Activated CD4-positive, alpha-beta T cell treated with anti-CD3 and anti-CD28 coated beads for 36 hours (primary cell): ENCODE measurements around the gene ZNF581. TPM values are rescaled to one million over a fixed set of nuclear protein-coding genes. Genes with fewer than 3 reads are reported as not detected.

Experiments used
- ATAC-seq: fragments of 200-7000 bp; cut with Tn5 transposase; one replicate; pipeline ENCODE4 v1.10.0; 2021; ENCODE audit warnings: mild to moderate bottlenecking, moderate library complexity
- CTCF ChIA-PET: fragments of 350-600 bp; sonication (Branson Sonifier 250); formaldehyde crosslinking; loops from one replicate; lab custom pipeline; 2021; ENCODE audit warnings: antibody characterized with exemption; lab: Charles Lee
- POLR2A ChIA-PET: fragments of 350-600 bp; sonication (Branson Sonifier 250); formaldehyde crosslinking; loops from one replicate; lab custom pipeline; 2021; ENCODE audit warnings: antibody characterized with exemption, inconsistent platforms; lab: Charles Lee
- DNase-seq: peaks from one replicate; pipeline ENCODE4 v3.0.0-alpha.2; 2020
- H3K27ac Mint-ChIP-seq: one replicate; pipeline ENCODE4 v1.8.0; 2021; ENCODE audit warnings: mixed read lengths
- H3K27me3 Mint-ChIP-seq: one replicate; pipeline ENCODE4 v1.8.0; 2021; ENCODE audit warnings: mixed read lengths
- H3K36me3 Mint-ChIP-seq: one replicate; pipeline ENCODE4 v1.8.0; 2021; ENCODE audit warnings: low read depth, mixed read lengths
- H3K4me1 Mint-ChIP-seq: one replicate; pipeline ENCODE4 v1.8.0; 2021; ENCODE audit warnings: mixed read lengths
- H3K4me3 Mint-ChIP-seq: one replicate; pipeline ENCODE4 v1.8.0; 2021; ENCODE audit warnings: mild to moderate bottlenecking, moderate library complexity, mixed read lengths
- H3K9me3 Mint-ChIP-seq: one replicate; pipeline ENCODE4 v1.8.0; 2021; ENCODE audit warnings: low read depth, mixed read lengths
- intact Hi-C, 2 experiments: fragments of 100-400 bp; cut with DNase I in 1 of 2; cut with micrococcal nuclease in 1 of 2; formaldehyde crosslinking; loops; one replicate each; pipeline versions ENCODE4 v1.14.2 to v1.15.1; 2022 to 2024; cut with DNase I, micrococcal nuclease
- total RNA-seq, 2 experiments: library from RNA; stranded (reverse); gene quantifications; one replicate each; pipeline ENCODE4 v1.2.3, GENCODE V29; 2021

Gene ZNF581
- total RNA-seq, 2 experiments from 2014 or later, result 18.9 to 26.9 TPM

- intact Hi-C loops, result loop anchor here in 1 of 2 experiments (2.0 kb wide), 1 partner anchor 641 kb away; the partner anchor contains the start of gene ZSCAN5A
- H3K36me3 Mint-ChIP-seq, result peaks cover 59% of the 10 kb centered on the region
These were observed 30.4 kb downstream of the ZNF581 start for GRCh38 chr19:55673889-55674288.

GRCh38 chr19:55674459-55674840, 31.0 kb downstream of the ZNF581 start:
- H3K36me3 Mint-ChIP-seq, result peaks cover 60% of the 10 kb centered on the region
- H3K4me1 Mint-ChIP-seq, result peaks cover 58% of the 10 kb centered on the region
- POLR2A ChIA-PET, result no interaction called here
- peak overlapping the region; percentile 72 for H3K27ac Mint-ChIP-seq
- intact Hi-C loops, result loop anchor here in 1 of 2 experiments (2.0 kb wide), 1 partner anchor 640 kb away; the partner anchor contains the start of gene ZSCAN5A
- H3K4me3 Mint-ChIP-seq, result peak overlapping the region; percentile 95
- no peak for DNase-seq
- H3K9me3 Mint-ChIP-seq, result no peaks in the 10 kb centered on the region
- no peaks in the 10 kb centered on the region for H3K27me3 Mint-ChIP-seq
- CTCF ChIA-PET, result no interaction called here
- no peak for ATAC-seq

More at GRCh38 chr19:55673889-55674288, 30.4 kb downstream of the ZNF581 start:
- DNase-seq (no peak), ATAC-seq (no peak)
- Mint-ChIP-seq H3K27ac (peak overlapping the region; percentile 47), H3K4me1 (peaks cover 52% of the 10 kb centered on the region), H3K4me3 (peak overlapping the region; percentile 95), H3K9me3 (no peaks in the 10 kb centered on the region), H3K27me3 (no peaks in the 10 kb centered on the region)
- ChIA-PET CTCF (interaction anchor here (0.6 to 1.1 kb wide), 3 partner anchors 19 to 211 kb away, joined by 3 to 4 read pairs (median 3); partner anchors contain the start of gene U2AF2), POLR2A (interaction anchor here (1.2 kb wide), 1 partner anchor 17 kb away, joined by 4 read pairs; no protein-coding TSS in a partner anchor)

GRCh38 chr19:55674841-55675660, 31.6 kb downstream of the ZNF581 start, which contains the start of gene EPN1:
Gene EPN1, plus strand, starts transcription at chr19:55675226. Its CDS starts 3,402 bp downstream, at chr19:55678628.
- CTCF ChIA-PET, result interaction anchor here (1.8 kb wide), 1 partner anchor 42 kb away, joined by 5 read pairs; no protein-coding TSS in a partner anchor
- H3K4me3 Mint-ChIP-seq, result peak within 1 kb of the TSS; percentile 95

DNA sequence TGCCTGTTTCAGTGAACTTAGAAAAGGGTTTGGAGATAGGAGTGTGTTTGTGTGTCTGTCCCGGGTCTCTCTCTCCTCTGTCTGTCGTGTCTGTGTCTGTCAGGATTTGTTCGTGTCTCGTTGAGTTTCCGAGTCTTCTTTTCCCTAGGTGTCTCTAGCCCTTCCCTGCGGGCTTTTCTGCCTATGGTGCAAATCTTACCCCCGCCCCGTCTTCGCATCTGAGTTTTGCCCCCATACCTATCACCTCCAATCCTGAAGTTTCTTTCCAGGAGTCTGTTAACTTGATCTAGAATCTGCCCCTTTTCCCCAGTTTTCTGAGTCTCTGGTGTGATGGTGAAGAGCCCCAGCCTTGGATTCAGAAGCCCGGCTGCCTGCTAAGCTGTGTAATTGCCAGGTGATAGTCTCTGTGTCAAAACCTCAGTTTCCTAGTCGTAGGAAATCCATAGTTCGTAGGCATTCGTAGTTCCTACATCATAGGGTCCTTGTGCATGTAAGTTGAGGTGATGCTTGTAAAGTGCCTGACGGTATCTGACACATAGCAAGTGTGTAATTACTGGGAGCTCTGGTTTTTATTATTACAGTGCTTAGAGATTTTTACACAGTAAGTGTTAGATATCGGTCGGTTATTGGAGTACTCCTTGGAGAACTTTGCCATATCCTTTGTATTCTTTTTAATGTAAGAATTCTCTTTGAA, 32.4 kb downstream of the ZNF581 start:
- H3K27ac Mint-ChIP-seq, result peak overlapping the region; percentile 96
- ChIA-PET CTCF (interaction anchor here (0.7 to 1.8 kb wide), 3 partner anchors 21 to 43 kb away, joined by 3 to 5 read pairs (median 3); no protein-coding TSS in a partner anchor), POLR2A (interaction anchor here (1.2 kb wide), 1 partner anchor 19 kb away, joined by 5 read pairs; no protein-coding TSS in a partner anchor)
- H3K36me3 Mint-ChIP-seq, result peaks cover 56% of the 10 kb centered on the region
- DNase-seq (no peak), ATAC-seq (no peak)
- peak overlapping the region; percentile 95 for H3K4me3 Mint-ChIP-seq
- no peaks in the 10 kb centered on the region for H3K27me3 Mint-ChIP-seq
- intact Hi-C loops, result loop anchor here (1.0 to 2.0 kb wide), 11 partner anchors 21 to 639 kb away; partner anchors contain the start of genes U2AF2 (in 2 of the 2), FIZ1 (in 1 of the 2), PPP1R12C (in 1 of the 2) and RPL28 (in 1 of the 2)
- H3K9me3 Mint-ChIP-seq, result no peaks in the 10 kb centered on the region
- peaks cover 61% of the 10 kb centered on the region for H3K4me1 Mint-ChIP-seq

More at GRCh38 chr19:55674841-55675660, 31.6 kb downstream of the ZNF581 start, which contains the start of gene EPN1:
- ATAC-seq, result peak; percentile 91
- intact Hi-C loops, result loop anchor here (1.0 to 2.0 kb wide), 11 partner anchors 20 to 640 kb away; partner anchors contain the start of genes U2AF2 (in 2 of the 2), FIZ1 (in 1 of the 2), PPP1R12C (in 1 of the 2) and RPL28 (in 1 of the 2)
- peak; percentile 99 for DNase-seq
- peak within 1 kb of the TSS; percentile 96 for H3K27ac Mint-ChIP-seq
- H3K27me3 Mint-ChIP-seq, result no peaks in the 10 kb centered on the region
- H3K4me1 Mint-ChIP-seq, result peaks cover 63% of the 10 kb centered on the region
- H3K36me3 Mint-ChIP-seq, result peaks cover 59% of the 10 kb centered on the region
- H3K9me3 Mint-ChIP-seq, result no peaks in the 10 kb centered on the region
- POLR2A ChIA-PET, result no interaction called here

DNA sequence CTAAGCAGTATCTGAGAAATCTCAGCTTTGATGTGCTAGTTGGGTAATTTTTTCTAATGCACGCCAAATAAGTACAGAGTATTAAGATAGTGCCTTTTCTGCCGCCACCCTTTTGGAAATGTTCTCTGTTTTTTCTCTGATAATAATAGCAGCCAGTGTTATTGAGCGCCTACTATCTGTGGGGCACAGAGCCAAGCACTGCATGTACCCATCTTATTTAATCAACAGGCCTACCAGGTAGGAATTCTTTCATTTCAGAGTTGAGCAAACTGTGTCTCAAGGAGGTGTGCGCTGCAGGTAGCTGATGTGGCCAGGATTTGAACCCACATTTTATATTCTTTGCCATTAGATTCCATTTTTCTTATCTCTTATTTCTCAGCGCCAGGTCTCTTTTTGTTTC, 32.9 kb downstream of the ZNF581 start:
- peak overlapping the region; percentile 95 for H3K4me3 Mint-ChIP-seq
- intact Hi-C loops, result no loop called here
- H3K4me1 Mint-ChIP-seq, result peaks cover 57% of the 10 kb centered on the region
- H3K9me3 Mint-ChIP-seq, result no peaks in the 10 kb centered on the region
- H3K27me3 Mint-ChIP-seq, result no peaks in the 10 kb centered on the region
- H3K27ac Mint-ChIP-seq, result peak overlapping the region; percentile 83
- peaks cover 55% of the 10 kb centered on the region for H3K36me3 Mint-ChIP-seq
- ChIA-PET POLR2A (interaction anchor here (1.2 kb wide), 1 partner anchor 19 kb away, joined by 5 read pairs; no protein-coding TSS in a partner anchor), CTCF (interaction anchor here (0.7 to 1.8 kb wide), 3 partner anchors 22 to 44 kb away, joined by 3 to 5 read pairs (median 3); no protein-coding TSS in a partner anchor)
- DNase-seq, result no peak
- ATAC-seq, result no peak

DNA sequence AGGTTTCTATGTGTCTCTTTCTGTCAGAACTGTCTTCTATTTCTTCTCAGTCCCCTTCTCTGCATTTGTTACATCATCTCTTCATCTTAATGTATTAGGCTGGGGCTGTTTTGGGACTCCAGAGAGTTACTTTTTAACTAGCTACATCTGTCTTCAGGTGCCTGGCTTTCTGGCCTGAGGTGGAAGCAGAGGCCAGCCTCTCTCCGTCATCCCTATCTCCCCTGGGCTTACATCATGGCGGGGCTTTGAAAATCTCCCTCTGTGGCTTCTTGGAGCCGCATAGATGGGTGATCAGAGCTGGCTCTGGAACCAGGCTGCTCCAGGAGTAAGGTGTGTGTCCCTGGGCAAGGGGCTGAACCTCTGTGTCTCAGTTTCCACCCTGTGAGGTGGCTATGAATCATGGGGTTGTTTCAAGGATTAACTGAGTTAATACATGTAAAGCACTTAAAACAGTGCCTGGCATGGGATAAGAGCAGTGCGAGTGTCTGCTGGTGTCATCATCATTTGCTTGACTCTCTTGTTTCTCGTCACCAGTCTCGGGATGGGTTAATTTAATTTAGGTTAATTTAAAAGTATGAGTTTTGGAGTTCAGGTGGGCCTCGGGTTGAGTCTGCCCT, 33.5 kb downstream of the ZNF581 start:
- peak; percentile 20 for DNase-seq
- Mint-ChIP-seq H3K4me1 (peaks cover 55% of the 10 kb centered on the region), H3K9me3 (no peaks in the 10 kb centered on the region), H3K27me3 (no peaks in the 10 kb centered on the region), H3K4me3 (peak overlapping the region; percentile 95), H3K36me3 (peaks cover 52% of the 10 kb centered on the region), H3K27ac (peak overlapping the region; percentile 83)
- CTCF ChIA-PET, result interaction anchor here (0.6 to 1.8 kb wide), 3 partner anchors 30 to 561 kb away, joined by 3 to 5 read pairs (median 3); no protein-coding TSS in a partner anchor
- POLR2A ChIA-PET, result interaction anchor here (1.2 kb wide), 1 partner anchor 20 kb away, joined by 5 read pairs; no protein-coding TSS in a partner anchor
- no peak for ATAC-seq
- intact Hi-C loops, result no loop called here

DNA sequence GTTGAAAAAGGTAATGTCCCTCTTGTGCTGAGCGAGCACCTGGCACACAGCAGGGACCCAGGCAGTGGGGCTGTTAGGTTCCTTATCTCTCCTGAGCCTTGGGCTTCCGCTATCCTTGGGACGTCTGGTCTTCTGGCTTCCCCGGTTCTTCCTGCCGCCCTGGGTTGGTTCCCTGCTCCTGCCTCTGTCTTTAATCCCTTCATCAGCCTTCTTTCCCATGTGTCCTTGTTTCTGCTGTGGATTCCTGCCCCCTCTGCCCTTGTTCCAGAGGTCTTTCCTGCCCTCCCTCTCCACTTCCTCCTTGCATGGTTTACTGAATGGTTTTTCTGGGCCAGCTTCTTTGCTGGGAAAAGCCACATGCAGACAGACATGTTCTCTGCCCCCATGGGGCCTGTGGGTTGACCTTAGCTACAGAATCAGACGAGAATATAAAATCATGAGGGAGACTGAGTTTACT, 34.2 kb downstream of the ZNF581 start:
- Mint-ChIP-seq H3K27ac (peak overlapping the region; percentile 59), H3K4me1 (peaks cover 53% of the 10 kb centered on the region), H3K36me3 (peaks cover 49% of the 10 kb centered on the region), H3K27me3 (no peaks in the 10 kb centered on the region), H3K9me3 (no peaks in the 10 kb centered on the region), H3K4me3 (no peak overlapping the region)
- CTCF ChIA-PET, result no interaction called here
- POLR2A ChIA-PET, result no interaction called here
- intact Hi-C loops, result no loop called here
- DNase-seq, result no peak
- no peak for ATAC-seq

- Mint-ChIP-seq H3K4me1 (peaks cover 52% of the 10 kb centered on the region), H3K9me3 (no peaks in the 10 kb centered on the region), H3K4me3 (no peak overlapping the region), H3K27me3 (no peaks in the 10 kb centered on the region), H3K27ac (peak overlapping the region; percentile 60), H3K36me3 (peaks cover 50% of the 10 kb centered on the region)
- ChIA-PET CTCF (no interaction called here), POLR2A (no interaction called here)
- DNase-seq (no peak), ATAC-seq (no peak)
- intact Hi-C loops, result no loop called here
These were observed 34.7 kb downstream of the ZNF581 start for GRCh38 chr19:55678121-55678671.

- peaks cover 46% of the 10 kb centered on the region for H3K4me1 Mint-ChIP-seq
- peaks cover 47% of the 10 kb centered on the region for H3K36me3 Mint-ChIP-seq
- peak; percentile 11 for ATAC-seq
- ChIA-PET POLR2A (no interaction called here), CTCF (no interaction called here)
- DNase-seq, result peak; percentile 43
- no peaks in the 10 kb centered on the region for H3K9me3 Mint-ChIP-seq
- peak overlapping the region; percentile 78 for H3K27ac Mint-ChIP-seq
- H3K27me3 Mint-ChIP-seq, result no peaks in the 10 kb centered on the region
- no peak overlapping the region for H3K4me3 Mint-ChIP-seq
- intact Hi-C loops, result no loop called here
These were observed 36.2 kb downstream of the ZNF581 start for GRCh38 chr19:55679343-55680257.
